Erythroblast (primary cell): Measurements from ENCODE around the gene KCNMA1.
"Not testable (repeated sequence)": the region's sequence is repeated elsewhere in the genome, so short reads cannot be mapped to it uniquely, and the experiment has no call there.

Experiments used
- DNase-seq, 2 experiments: peaks; one replicate each; lab custom pipeline; 2025; lab: John Stamatoyannopoulos, UW
- GATA1 ChIP-seq: IDR thresholded peaks from 2 replicates; pipeline ENCODE4 v1.6.1; 2011; ENCODE audit warnings: low read depth, mild to moderate bottlenecking, control low read depth, low read length, moderate library complexity
- POLR2A ChIP-seq: IDR thresholded peaks from 2 replicates; pipeline ENCODE4 v1.6.1; 2011; ENCODE audit warnings: mild to moderate bottlenecking, low read length

The KCNMA1 gene

GRCh38 chr10:77586719-77587415 is 50.7 kb downstream of the KCNMA1 start:
- no peak for TF ChIP-seq GATA1
- TF ChIP-seq POLR2A: no peak
- no peak for DNase-seq

GRCh38 chr10:77584938-77585337 is 52.7 kb downstream of the KCNMA1 start:
- TF ChIP-seq POLR2A (no peak), GATA1 (no peak)
- DNase-seq: no peak

GRCh38 chr10:77583527-77583926 is 54.1 kb downstream of the KCNMA1 start:
- no peak for DNase-seq
- TF ChIP-seq POLR2A: no peak
- TF ChIP-seq GATA1: no peak

GRCh38 chr10:77582710-77583115 is 54.9 kb downstream of the KCNMA1 start:
- DNase-seq: peak in 1 of 2 experiments; percentile 47
- TF ChIP-seq POLR2A (no peak), GATA1 (no peak)

GRCh38 chr10:77581738-77582137 is 55.9 kb downstream of the KCNMA1 start:
- DNase-seq: no peak
- TF ChIP-seq GATA1 (no peak), POLR2A (no peak)

- TF ChIP-seq POLR2A: no peak
- TF ChIP-seq GATA1: no peak
These were observed 57.1 kb downstream of the KCNMA1 start for GRCh38 chr10:77580482-77580881.

GRCh38 chr10:77578583-77579227 is 58.9 kb downstream of the KCNMA1 start:
- TF ChIP-seq GATA1 (no peak), POLR2A (no peak)
- DNase-seq: no peak

More at GRCh38 chr10:77580482-77580881, 57.1 kb downstream of the KCNMA1 start:
- DNase-seq: no peak

- no peak for TF ChIP-seq POLR2A
- no peak for TF ChIP-seq GATA1
- DNase-seq: no peak
These were observed 59.9 kb downstream of the KCNMA1 start for GRCh38 chr10:77577666-77578229.

- no peak for TF ChIP-seq POLR2A
- no peak for TF ChIP-seq GATA1
- DNase-seq: no peak
These were observed 61.1 kb downstream of the KCNMA1 start for GRCh38 chr10:77576444-77577032.

- no peak for TF ChIP-seq POLR2A
- no peak for TF ChIP-seq GATA1
- no peak for DNase-seq
These were observed 61.6 kb downstream of the KCNMA1 start for GRCh38 chr10:77576007-77576367.

GRCh38 chr10:77575271-77576006 is 62.2 kb downstream of the KCNMA1 start:
- TF ChIP-seq GATA1: no peak
- no peak for DNase-seq

GRCh38 chr10:77574438-77574837 is 63.2 kb downstream of the KCNMA1 start:
- no peak for DNase-seq
- TF ChIP-seq GATA1 (no peak), POLR2A (no peak)

- DNase-seq: not testable (repeated sequence)
These were observed 65.1 kb downstream of the KCNMA1 start for GRCh38 chr10:77572520-77572919.
